GM21717 (cell line): ENCODE measurements around the gene IL3.

Experiments used
- ATAC-seq: cut with Tn5 transposase; IDR thresholded peaks from one replicate; pipeline ENCODE4 v1.9.1; 2021; ENCODE audit warnings: mild to moderate bottlenecking, moderate library complexity; ENCODE audit not compliant: unreplicated experiment

IL3 gene

GRCh38 chr5:132025403-132025971 lies 35.0 kb upstream of the IL3 start:
- ATAC-seq = no peak

- no peak for ATAC-seq
Observed at GRCh38 chr5:132026516-132027008, 33.9 kb upstream of the IL3 start.

- no peak for ATAC-seq
Observed at GRCh38 chr5:132027027-132027426, 33.4 kb upstream of the IL3 start.

- ATAC-seq = no peak
Observed at GRCh38 chr5:132029609-132030330, 30.7 kb upstream of the IL3 start.

- no peak for ATAC-seq
Observed at GRCh38 chr5:132030610-132031009, 29.8 kb upstream of the IL3 start.

GRCh38 chr5:132032196-132032595 lies 28.3 kb upstream of the IL3 start:
- ATAC-seq = no peak

- ATAC-seq = no peak
Observed at GRCh38 chr5:132033122-132033521, 27.3 kb upstream of the IL3 start.

- ATAC-seq = no peak
Observed at GRCh38 chr5:132037353-132037752, 23.1 kb upstream of the IL3 start.

GRCh38 chr5:132044207-132044606 lies 16.2 kb upstream of the IL3 start:
- ATAC-seq = no peak

- ATAC-seq = no peak
Observed at GRCh38 chr5:132046880-132047299, 13.6 kb upstream of the IL3 start.

- ATAC-seq = no peak
Observed at GRCh38 chr5:132049093-132049492, 11.4 kb upstream of the IL3 start.

- no peak for ATAC-seq
Observed at GRCh38 chr5:132049559-132049958, 10.9 kb upstream of the IL3 start.

- ATAC-seq = no peak
Observed at GRCh38 chr5:132050136-132050535, 10.3 kb upstream of the IL3 start.

GRCh38 chr5:132050661-132051552 lies 9.5 kb upstream of the IL3 start:
- ATAC-seq = no peak

GRCh38 chr5:132052520-132052919 lies 7.9 kb upstream of the IL3 start:
- ATAC-seq = no peak

- ATAC-seq = no peak
Observed at GRCh38 chr5:132053483-132053882, 7.0 kb upstream of the IL3 start.

GRCh38 chr5:132054031-132054696 lies 6.3 kb upstream of the IL3 start:
- no peak for ATAC-seq

- no peak for ATAC-seq
Observed at GRCh38 chr5:132054697-132055440, 5.6 kb upstream of the IL3 start.

- ATAC-seq = no peak
Observed at GRCh38 chr5:132055441-132055807, 5.0 kb upstream of the IL3 start.

GRCh38 chr5:132055808-132056609 lies 4.4 kb upstream of the IL3 start:
- ATAC-seq = no peak
